Left colon (tissue), 2 donors: Measurements from ENCODE around the gene MAD2L1BP. TPM values are rescaled to one million over a fixed set of nuclear protein-coding genes. Genes with fewer than 3 reads are reported as not detected.
"Not testable (repeated sequence)": the region's sequence is repeated elsewhere in the genome, so short reads cannot be mapped to it uniquely, and the experiment has no call there.

Experiments used
- ATAC-seq: fragments of 200-7000 bp; cut with Tn5 transposase; one replicate; pipeline ENCODE4 v1.9.1; 2020; ENCODE audit warnings: mild to moderate bottlenecking, moderate library complexity
- DNase-seq, 2 donors: peaks; one replicate each; pipeline ENCODE4 v3.0.0-alpha.2; 2020
- intact Hi-C, 2 donors: fragments of 100-400 bp; cut with DNase I in 1 of 2; cut with micrococcal nuclease in 1 of 2; formaldehyde crosslinking; loops; one replicate each; pipeline versions ENCODE4 v1.11.2 to v1.14.0; 2022; cut with DNase I, micrococcal nuclease
- long read RNA-seq: library from polyadenylated mRNA; unstranded; transcript quantifications from one replicate; pipeline ENCODE4 v2.0.0, GENCODE V29; 2021
- total RNA-seq, 2 donors: library from RNA; stranded (reverse); fragmentation: NEBNext Ultra II Directional; extraction: Animal tissue kit (Norgen Biotek cat#: 25700); gene quantifications; one replicate each; pipeline ENCODE4 v1.2.1, GENCODE V29; 2021
- donor health status: DM: no; HTN: no; CAD: no.
- donor health status: DM: yes; HTN: yes; CAD: no.

The MAD2L1BP gene
- 10 to 100 TPM; 37.0 to 49.8 TPM for total RNA-seq
- long read RNA-seq, transcript MAD2L1BP-201 (3 exons, 1,301 nt) = major isoform, 47 of 51 reads
- long read RNA-seq, partial matches to known transcripts = 2 of 51 reads
- long read RNA-seq, other reads (novel, unspliced or antisense) = 2 of 51 reads

- DNase-seq (peak; percentile 86 to 93), ATAC-seq (peak; percentile 89)
- intact Hi-C loops = no loop called here
Measured at GRCh38 chr6:43635387-43636307, at the start of gene MAD2L1BP. Gene MAD2L1BP, plus strand, starts transcription at chr6:43635840. Its CDS starts 36 bp downstream, at chr6:43635876.

DNA sequence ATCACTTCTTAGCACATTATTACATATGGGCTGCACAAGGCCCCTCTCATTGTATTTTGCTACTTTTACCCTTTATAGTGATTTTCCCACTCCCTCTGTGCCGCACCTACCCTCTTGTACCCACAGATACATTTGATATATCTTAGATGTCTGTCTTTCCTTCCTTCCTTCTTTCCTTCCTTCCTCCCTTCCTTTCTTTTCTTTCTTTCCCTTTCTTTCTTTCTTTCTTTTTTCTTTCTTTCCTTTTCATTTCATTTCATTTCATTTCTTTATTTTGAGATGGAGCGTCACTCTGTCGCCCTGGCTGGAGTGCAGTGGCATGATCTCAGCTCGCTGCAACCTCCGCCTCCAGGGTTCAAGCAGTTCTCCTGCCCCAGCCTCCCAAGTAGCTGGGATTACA, 47.4 kb upstream of the MAD2L1BP start:
- no peak for ATAC-seq
- DNase-seq = no peak
- intact Hi-C loops = no loop called here

DNA sequence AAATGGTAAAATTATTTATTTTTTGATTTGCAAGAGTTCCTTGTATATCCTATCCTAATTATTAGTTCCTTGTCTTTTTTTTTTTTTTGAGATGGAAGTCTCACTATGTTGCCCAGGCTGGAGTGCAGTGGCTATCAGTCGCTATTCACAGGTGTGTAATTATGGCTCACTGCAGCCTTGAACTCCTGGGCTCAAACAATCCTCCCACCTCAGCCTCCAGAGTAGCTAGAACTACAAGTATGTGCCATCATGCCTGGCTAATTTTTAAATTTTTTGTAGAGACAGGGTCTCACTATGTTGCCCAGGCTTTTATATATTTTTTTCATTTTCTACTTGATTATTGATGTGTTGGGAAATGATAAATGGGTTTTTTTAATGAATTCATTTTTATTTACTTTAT, 46.1 kb upstream of the MAD2L1BP start:
- ATAC-seq, DNase-seq, intact Hi-C loops: not testable (repeated sequence)

GRCh38 chr6:43593938-43594337, 41.7 kb upstream of the MAD2L1BP start:
- no peak for ATAC-seq
- no peak for DNase-seq
- intact Hi-C loops = no loop called here

- intact Hi-C loops = no loop called here
- no peak for DNase-seq
- no peak for ATAC-seq
Measured at GRCh38 chr6:43600595-43600994, 35.0 kb upstream of the MAD2L1BP start.

DNA sequence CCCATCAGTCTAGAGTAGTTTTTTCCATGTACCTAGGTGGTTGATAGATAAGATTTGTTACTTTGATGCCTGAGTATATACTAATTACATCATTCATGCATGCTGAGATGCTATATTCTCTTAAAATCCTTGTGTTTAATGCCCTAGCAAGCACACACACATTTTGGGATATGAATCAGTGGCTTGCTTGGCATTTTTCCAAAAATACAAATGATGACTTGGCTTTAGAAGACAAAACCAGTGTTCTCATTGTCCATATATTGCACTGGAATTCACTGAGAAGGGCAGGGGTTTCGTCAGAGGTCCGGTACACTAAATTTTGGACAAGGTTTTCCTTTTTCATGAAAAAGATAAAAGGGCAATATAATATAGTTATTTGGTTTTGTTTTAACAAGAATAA, 31.5 kb upstream of the MAD2L1BP start:
- intact Hi-C loops = no loop called here
- no peak for ATAC-seq
- DNase-seq = no peak

DNA sequence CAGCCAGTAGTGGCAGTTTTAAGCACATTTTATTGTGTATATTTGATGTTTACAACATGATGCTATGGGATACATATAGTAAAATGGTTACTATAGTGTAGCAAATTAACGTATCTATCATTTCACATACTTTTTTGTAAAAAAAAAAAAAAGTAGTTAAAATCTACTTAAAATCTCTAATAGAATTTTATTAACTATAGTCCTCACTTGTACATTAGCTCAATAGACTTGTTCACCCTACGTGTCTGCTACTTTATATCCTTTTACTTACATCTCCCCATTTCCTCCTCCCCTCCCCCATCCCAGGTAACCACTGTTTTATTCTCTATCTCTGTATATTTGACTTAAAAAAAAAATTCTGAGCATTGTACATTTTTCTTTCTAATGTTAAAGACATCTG, 29.6 kb upstream of the MAD2L1BP start:
- DNase-seq (no peak), ATAC-seq (no peak)
- intact Hi-C loops = loop anchor here in 1 of 2 donors (5.0 kb wide), 1 partner anchor 471 kb away; no protein-coding TSS in a partner anchor

GRCh38 chr6:43608310-43608763, 27.3 kb upstream of the MAD2L1BP start:
- peak; percentile 41 to 77 for DNase-seq
- peak; percentile 74 for ATAC-seq
- intact Hi-C loops = loop anchor here in 1 of 2 donors (5.0 kb wide), 1 partner anchor 469 kb away; no protein-coding TSS in a partner anchor

DNA sequence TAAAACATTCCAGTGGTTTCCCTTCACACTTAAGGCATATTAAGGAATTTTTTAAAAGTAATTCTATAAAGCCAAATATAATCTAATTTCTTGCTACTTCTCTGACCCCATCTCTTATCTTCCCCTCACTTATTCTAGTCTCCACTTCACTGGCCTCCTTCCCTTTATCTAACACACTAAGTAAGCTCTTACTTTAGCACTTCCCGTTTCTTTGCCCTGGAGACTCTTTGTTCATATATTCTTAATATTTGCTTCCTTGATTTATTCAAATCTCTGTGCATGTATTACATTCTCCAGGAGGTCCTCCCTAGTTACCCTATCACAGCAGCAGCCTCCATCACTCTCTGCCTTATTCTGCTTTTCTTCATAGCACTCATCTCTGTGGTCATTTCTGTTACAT, 26.8 kb upstream of the MAD2L1BP start:
- no peak for DNase-seq
- intact Hi-C loops = loop anchor here in 1 of 2 donors (5.0 kb wide), 1 partner anchor 468 kb away; no protein-coding TSS in a partner anchor
- no peak for ATAC-seq

- intact Hi-C loops = loop anchor here in 1 of 2 donors (5.0 kb wide), 1 partner anchor 468 kb away; no protein-coding TSS in a partner anchor
- DNase-seq = no peak
- no peak for ATAC-seq
Measured at GRCh38 chr6:43609402-43609801, 26.2 kb upstream of the MAD2L1BP start.

- no peak for ATAC-seq
- no peak for DNase-seq
Measured at GRCh38 chr6:43610431-43610830, 25.2 kb upstream of the MAD2L1BP start.

DNA sequence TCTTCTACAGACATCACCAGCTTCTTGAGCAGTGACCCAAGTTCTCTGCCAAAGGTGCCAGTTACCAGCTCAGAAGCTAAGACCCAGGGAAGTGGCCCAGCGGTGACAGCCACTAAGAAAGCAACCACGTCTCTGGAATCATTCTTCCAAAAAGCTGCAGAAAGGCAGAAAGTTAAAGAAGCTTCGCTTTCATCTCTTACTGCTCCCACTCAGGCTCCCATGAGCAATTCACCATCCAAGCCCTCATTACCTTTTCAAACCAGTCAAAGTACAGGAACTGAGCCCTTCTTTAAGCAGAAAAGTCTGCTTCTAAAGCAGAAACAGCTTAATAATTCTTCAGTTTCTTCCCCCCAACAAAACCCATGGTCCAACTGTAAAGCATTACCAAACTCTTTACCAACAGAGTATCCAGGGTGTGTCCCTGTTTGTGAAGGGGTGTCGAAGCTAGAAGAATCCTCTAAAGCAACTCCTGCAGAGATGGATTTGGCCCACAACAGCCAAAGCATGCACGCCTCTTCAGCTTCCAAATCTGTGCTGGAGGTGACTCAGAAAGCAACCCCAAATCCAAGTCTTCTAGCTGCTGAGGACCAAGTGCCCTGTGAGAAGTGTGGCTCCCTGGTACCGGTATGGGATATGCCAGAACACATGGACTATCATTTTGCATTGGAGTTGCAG, 21.8 kb upstream of the MAD2L1BP start:
- intact Hi-C loops = no loop called here
- peak; percentile 9 for ATAC-seq
- no peak for DNase-seq

More at GRCh38 chr6:43610431-43610830, 25.2 kb upstream of the MAD2L1BP start:
- intact Hi-C loops = no loop called here

DNA sequence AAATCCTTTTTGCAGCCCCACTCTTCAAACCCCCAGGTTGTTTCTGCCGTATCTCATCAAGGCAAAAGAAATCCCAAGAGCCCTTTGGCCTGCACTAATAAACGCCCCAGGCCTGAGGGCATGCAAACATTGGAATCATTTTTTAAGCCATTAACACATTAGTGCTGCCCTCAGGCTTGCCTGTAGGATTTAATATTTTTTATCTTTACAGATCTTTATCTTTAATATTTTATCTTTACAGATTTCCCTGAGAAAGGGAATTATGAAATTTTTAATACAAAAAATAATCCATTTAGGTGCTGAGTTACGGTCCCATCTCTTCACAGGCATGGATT, 21.3 kb upstream of the MAD2L1BP start:
- ATAC-seq = no peak

GRCh38 chr6:43616725-43617472, 18.7 kb upstream of the MAD2L1BP start:
- intact Hi-C loops = no loop called here
- no peak for DNase-seq
- peak; percentile 7 for ATAC-seq

More for the DNA sequence above, 21.3 kb upstream of the MAD2L1BP start:
- no peak for DNase-seq
- intact Hi-C loops = no loop called here

DNA sequence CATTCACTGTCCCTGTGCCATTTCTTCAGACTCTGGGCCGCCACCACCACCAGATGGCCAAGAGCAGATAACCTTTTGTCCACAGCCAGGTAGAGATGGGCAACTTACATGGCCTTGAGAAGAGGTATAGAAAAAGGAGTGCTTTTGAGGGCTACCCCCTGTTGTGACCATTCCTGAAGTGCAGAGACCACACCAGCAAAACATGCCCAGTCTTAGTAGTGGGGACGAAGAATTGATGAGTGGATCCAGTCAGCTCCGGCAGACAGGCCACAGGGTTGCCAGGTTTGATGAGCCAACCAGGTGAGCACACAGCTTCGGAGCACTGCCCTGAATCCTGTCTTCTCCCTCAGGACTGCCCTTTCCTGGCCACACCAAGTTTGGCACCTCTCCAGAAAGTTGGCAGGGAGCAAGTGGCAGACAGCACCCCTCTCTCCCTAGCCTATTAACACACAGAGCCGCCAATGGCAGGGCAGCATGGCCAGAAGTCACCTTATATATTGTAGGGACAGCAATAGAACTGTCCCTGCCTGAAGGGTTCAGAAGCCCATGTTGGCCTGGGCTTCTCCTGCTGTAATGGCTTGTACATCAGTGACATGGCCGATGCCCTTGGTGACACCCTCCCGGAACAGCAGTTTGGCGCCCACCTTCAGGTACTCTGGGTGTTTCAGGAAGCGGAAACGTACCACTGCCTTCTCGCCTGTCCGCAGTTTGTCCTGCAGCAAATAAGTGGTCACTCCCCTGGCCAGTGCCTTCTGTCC, 14.4 kb upstream of the MAD2L1BP start:
- intact Hi-C loops = no loop called here

DNA sequence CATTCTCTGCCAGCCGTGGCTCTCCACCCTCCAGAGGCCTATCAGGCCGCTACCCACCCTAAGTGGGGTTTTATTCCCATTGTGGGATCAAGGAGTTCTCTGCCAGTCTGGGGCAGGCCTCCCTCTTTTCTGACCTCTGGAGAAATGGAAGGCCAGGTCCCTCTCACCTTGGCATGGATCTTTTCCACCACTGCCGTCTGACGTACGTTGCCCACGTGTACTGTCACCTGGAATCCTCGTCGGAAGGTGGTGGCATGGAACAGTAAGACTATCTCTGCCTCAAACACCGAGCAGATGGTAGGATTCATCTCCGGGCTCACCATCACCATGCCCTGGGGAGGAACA, 13.8 kb upstream of the MAD2L1BP start:
- no peak for DNase-seq
- intact Hi-C loops = no loop called here

More for the DNA sequence above, 14.4 kb upstream of the MAD2L1BP start:
- DNase-seq = no peak
- peak; percentile 9 for ATAC-seq

DNA sequence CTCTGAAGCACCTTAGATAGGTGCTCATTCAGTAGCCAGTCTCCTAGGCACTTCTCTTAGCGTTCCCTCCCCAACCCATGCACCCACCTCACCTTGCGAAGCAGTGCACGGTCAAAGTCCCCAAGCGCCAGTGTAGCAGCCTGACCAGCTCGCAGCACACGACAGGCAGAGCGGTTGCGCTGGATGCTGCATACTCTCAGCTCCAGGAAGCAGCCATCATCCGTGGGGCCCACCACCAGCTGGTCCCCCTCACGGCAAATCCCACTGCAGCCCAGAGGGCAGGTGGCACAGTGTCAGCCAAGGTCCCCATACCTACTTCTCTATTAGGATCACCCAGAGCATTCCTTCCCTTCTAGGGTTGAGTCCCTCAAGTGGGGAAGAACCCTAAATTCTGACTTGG, 13.1 kb upstream of the MAD2L1BP start:
- ATAC-seq (no peak), DNase-seq (no peak)
- intact Hi-C loops = no loop called here

More for the DNA sequence above, 13.8 kb upstream of the MAD2L1BP start:
- no peak for ATAC-seq
